Right atrium auricular region (tissue), 2 donors: Measurements from ENCODE around the gene SPART. TPM values are rescaled to one million over a fixed set of nuclear protein-coding genes. Genes with fewer than 3 reads are reported as not detected.

Experiments used
- DNase-seq: peaks from one replicate; pipeline ENCODE4 v3.0.0-alpha.2; 2019; ENCODE audit warnings: low spot score
- H3K27ac ChIP-seq, 2 donors: fragments of 200-600 bp; sonication (generic); 1 replicate in 1 of 2; 2 replicates in 1 of 2; pipeline ENCODE4 v1.5.1; 2016 to 2019
- H3K27me3 ChIP-seq, 2 donors: fragments of 200-600 bp; sonication (generic); one replicate each; pipeline versions ENCODE4 v1.5.1 to v1.6.0; 2017 to 2019
- H3K36me3 ChIP-seq: fragments of 200-600 bp; sonication (generic); one replicate; pipeline ENCODE4 v1.5.1; 2016
- H3K4me1 ChIP-seq, 2 donors: fragments of 200-600 bp; sonication (generic); one replicate each; pipeline versions ENCODE4 v1.5.1 to v1.6.0; 2017 to 2019
- H3K4me3 ChIP-seq, 2 donors: fragments of 200-600 bp; sonication (generic); 1 replicate in 1 of 2; 2 replicates in 1 of 2; pipeline ENCODE4 v1.5.1; 2017 to 2019; ENCODE audit warnings: mild to moderate bottlenecking in 1 of 2, moderate library complexity in 1 of 2
- H3K9me3 ChIP-seq, 2 donors: fragments of 200-600 bp; sonication (generic); one replicate each; pipeline ENCODE4 v1.5.1; 2019
- CTCF ChIP-seq, 2 donors: fragments of 200-600 bp; sonication (generic); IDR thresholded peaks; one replicate each; pipeline ENCODE4 v1.5.1; 2019; ENCODE audit warnings: antibody characterized with exemption in 2 of 2
- total RNA-seq, 2 donors: library from RNA; depleted of rRNA; stranded (reverse); fragments of >200 nt; gene quantifications; one replicate each; pipeline ENCODE4 v1.1.0, GENCODE V29; 2016

The SPART gene
- total RNA-seq, 2 donors from 2014 or later, result 34.1 to 36.3 TPM

GRCh38 chr13:36286006-36286405, 60.2 kb downstream of the SPART start:
- no peak overlapping the region for H3K27ac ChIP-seq
- no peaks in the 10 kb centered on the region for H3K4me1 ChIP-seq

DNA sequence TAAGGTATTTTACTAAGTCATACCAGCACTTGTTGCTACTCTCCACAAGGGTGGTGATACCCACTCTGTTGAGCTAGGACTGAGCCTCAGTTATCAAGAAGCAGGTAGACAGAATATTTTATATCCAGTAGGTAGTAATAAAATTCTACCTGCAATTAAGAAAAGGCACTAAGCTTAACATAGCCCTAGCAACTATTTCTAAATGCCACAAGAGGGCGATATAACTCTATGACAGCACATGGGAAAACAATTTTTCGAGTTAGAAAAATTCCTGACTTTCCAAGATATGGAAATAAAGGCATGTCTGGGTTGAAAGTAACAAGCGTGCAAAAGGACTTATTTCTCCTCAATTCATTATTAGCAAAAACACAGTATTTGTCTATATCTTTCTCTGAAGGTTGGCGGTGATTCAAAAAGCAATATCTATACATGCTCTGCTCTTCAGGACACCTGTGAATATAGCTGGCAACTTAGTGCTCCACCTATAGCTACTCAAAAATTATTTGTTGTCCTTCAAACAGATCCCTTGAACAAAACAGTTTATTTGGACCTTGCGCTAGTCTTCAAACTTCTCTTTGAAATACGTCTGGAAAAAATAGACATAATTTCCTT, 63.3 kb downstream of the SPART start:
- Histone ChIP-seq H3K9me3 (no peaks in the 10 kb centered on the region), H3K36me3 (no peaks in the 10 kb centered on the region), H3K27me3 (no peaks in the 10 kb centered on the region), H3K4me1 (no peaks in the 10 kb centered on the region), H3K4me3 (no peak overlapping the region), H3K27ac (no peak overlapping the region)
- peak; percentile 79 to 86 for TF ChIP-seq CTCF (IDR thresholded peaks at IDR 0.05)
- no peak for DNase-seq

More at GRCh38 chr13:36286006-36286405, 60.2 kb downstream of the SPART start:
- H3K36me3 ChIP-seq, result no peaks in the 10 kb centered on the region
- H3K27me3 ChIP-seq, result no peaks in the 10 kb centered on the region
- peaks cover 0 to 12% of the 10 kb centered on the region in 2 donors for H3K9me3 ChIP-seq
- no peak for DNase-seq
- no peak for TF ChIP-seq CTCF (IDR thresholded peaks at IDR 0.05)
- H3K4me3 ChIP-seq, result no peak overlapping the region

- peak; percentile 56 to 75 for TF ChIP-seq CTCF (IDR thresholded peaks at IDR 0.05)
- H3K36me3 ChIP-seq, result no peaks in the 10 kb centered on the region
- no peak overlapping the region for H3K27ac ChIP-seq
- H3K4me1 ChIP-seq, result no peaks in the 10 kb centered on the region
- no peak overlapping the region for H3K4me3 ChIP-seq
- no peak for DNase-seq
- H3K27me3 ChIP-seq, result no peaks in the 10 kb centered on the region
- H3K9me3 ChIP-seq, result no peaks in the 10 kb centered on the region
Measured at GRCh38 chr13:36275190-36276002, 70.8 kb downstream of the SPART start.

DNA sequence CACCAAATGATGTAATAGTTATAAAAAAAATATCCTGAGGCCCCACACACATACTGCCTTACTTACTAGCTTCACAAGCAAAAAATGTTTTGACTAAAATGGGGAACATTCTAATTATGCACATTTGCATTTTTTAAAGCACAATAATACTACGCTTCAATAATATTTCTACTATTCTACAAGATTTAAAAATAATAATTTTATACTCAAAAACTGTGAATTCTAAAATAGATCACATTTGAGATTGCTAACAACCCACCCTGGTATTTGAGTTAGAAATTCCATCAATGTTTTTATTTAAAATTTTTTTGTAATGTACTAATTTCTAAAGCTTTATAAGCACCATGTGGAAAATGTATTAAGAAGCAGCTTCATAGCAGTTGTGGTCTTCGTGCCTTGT, 72.8 kb downstream of the SPART start:
- DNase-seq, result no peak
- Histone ChIP-seq H3K4me1 (no peaks in the 10 kb centered on the region), H3K9me3 (no peaks in the 10 kb centered on the region), H3K4me3 (no peak overlapping the region), H3K36me3 (no peaks in the 10 kb centered on the region), H3K27me3 (no peaks in the 10 kb centered on the region), H3K27ac (no peak overlapping the region)
- no peak for TF ChIP-seq CTCF (IDR thresholded peaks at IDR 0.05)

GRCh38 chr13:36261976-36262375, 84.2 kb downstream of the SPART start:
- Histone ChIP-seq H3K36me3 (no peaks in the 10 kb centered on the region), H3K9me3 (no peaks in the 10 kb centered on the region), H3K27ac (no peak overlapping the region), H3K4me3 (no peak overlapping the region), H3K4me1 (no peaks in the 10 kb centered on the region), H3K27me3 (no peaks in the 10 kb centered on the region)
- TF ChIP-seq CTCF (IDR thresholded peaks at IDR 0.05), result no peak
- no peak for DNase-seq
